GM21360 (cell line): ENCODE results near the gene CERS5.
"Not testable (repeated sequence)": the region's sequence is repeated elsewhere in the genome, so short reads cannot be mapped to it uniquely, and the experiment has no call there.

Experiments
- ATAC-seq: cut with Tn5 transposase; IDR thresholded peaks from one replicate; pipeline ENCODE4 v1.9.1; 2021; ENCODE audit warnings: mild to moderate bottlenecking, moderate library complexity; ENCODE audit not compliant: unreplicated experiment

CERS5 gene

GRCh38 chr12:50103767-50104321, 63.3 kb downstream of the CERS5 start, which contains the start of gene GPD1:
Gene GPD1 (plus strand): TSS chr12:50104008. CDS start chr12:50104051, 43 bp downstream.
- no peak for ATAC-seq

- ATAC-seq: no peak
Measured at GRCh38 chr12:50103351-50103750, 63.8 kb downstream of the CERS5 start.

GRCh38 chr12:50102646-50103309, 64.4 kb downstream of the CERS5 start:
- no peak for ATAC-seq

- no peak for ATAC-seq
Measured at GRCh38 chr12:50102131-50102531, 65.0 kb downstream of the CERS5 start.

- ATAC-seq: no peak
Measured at GRCh38 chr12:50101663-50102062, 65.5 kb downstream of the CERS5 start.

- no peak for ATAC-seq
Measured at GRCh38 chr12:50100561-50100960, 66.6 kb downstream of the CERS5 start.

- ATAC-seq: no peak
Measured at GRCh38 chr12:50099302-50100008, 67.7 kb downstream of the CERS5 start.

- no peak for ATAC-seq
Measured at GRCh38 chr12:50097952-50098351, 69.2 kb downstream of the CERS5 start.

GRCh38 chr12:50090391-50090790, 76.8 kb downstream of the CERS5 start:
- no peak for ATAC-seq

GRCh38 chr12:50089730-50090129, 77.4 kb downstream of the CERS5 start:
- ATAC-seq: no peak

- ATAC-seq: no peak
Measured at GRCh38 chr12:50088577-50089335, 78.4 kb downstream of the CERS5 start.

GRCh38 chr12:50087995-50088394, 79.2 kb downstream of the CERS5 start:
- ATAC-seq: no peak

- ATAC-seq: no peak
Measured at GRCh38 chr12:50087151-50087550, 80.0 kb downstream of the CERS5 start.

GRCh38 chr12:50086148-50086547, 81.0 kb downstream of the CERS5 start:
- ATAC-seq: no peak

- ATAC-seq: no peak
Measured at GRCh38 chr12:50085615-50086072, 81.5 kb downstream of the CERS5 start.

GRCh38 chr12:50084775-50085614, 82.2 kb downstream of the CERS5 start, which contains the start of gene SMARCD1:
Gene SMARCD1 (plus strand): TSS chr12:50085342. CDS start chr12:50085370, 28 bp downstream.
- peak; percentile 76 for ATAC-seq

- ATAC-seq: not testable (repeated sequence)
Measured at GRCh38 chr12:50084409-50084774, 82.8 kb downstream of the CERS5 start.

- no peak for ATAC-seq
Measured at GRCh38 chr12:50083301-50083700, 83.9 kb downstream of the CERS5 start.

GRCh38 chr12:50082644-50083043, 84.5 kb downstream of the CERS5 start:
- ATAC-seq: no peak

GRCh38 chr12:50081096-50081808, 85.9 kb downstream of the CERS5 start:
- ATAC-seq: no peak
